Osteocyte (in vitro differentiated cells): Measurements from ENCODE around the gene PHKB. TPM values are rescaled to one million over a fixed set of nuclear protein-coding genes. Genes with fewer than 3 reads are reported as not detected.

Experiments
- DNase-seq: peaks from one replicate; pipeline ENCODE4 v3.0.0; 2021; ENCODE audit warnings: mixed read lengths; ENCODE audit not compliant: unreplicated experiment; ENCODE audit errors: extremely low spot score
- H3K27ac Mint-ChIP-seq: one replicate; pipeline ENCODE4 v1.8.0; 2021; ENCODE audit warnings: mild to moderate bottlenecking, mixed read lengths; ENCODE audit not compliant: unreplicated experiment
- H3K27me3 Mint-ChIP-seq: one replicate; pipeline ENCODE4 v1.8.0; 2021; ENCODE audit warnings: mixed read lengths; ENCODE audit not compliant: unreplicated experiment
- H3K36me3 Mint-ChIP-seq: one replicate; pipeline ENCODE4 v1.8.0; 2021; ENCODE audit warnings: mixed read lengths; ENCODE audit not compliant: unreplicated experiment
- H3K4me1 Mint-ChIP-seq: one replicate; pipeline ENCODE4 v1.8.0; 2021; ENCODE audit warnings: mixed read lengths; ENCODE audit not compliant: unreplicated experiment
- H3K4me3 Mint-ChIP-seq: one replicate; pipeline ENCODE4 v1.8.0; 2021; ENCODE audit warnings: mild to moderate bottlenecking, moderate library complexity, mixed read lengths; ENCODE audit not compliant: unreplicated experiment
- H3K9me3 Mint-ChIP-seq: one replicate; pipeline ENCODE4 v1.8.0; 2021; ENCODE audit warnings: mixed read lengths; ENCODE audit not compliant: unreplicated experiment
- total RNA-seq: library from RNA; stranded (reverse); gene quantifications from 2 replicates; pipeline ENCODE4 v1.2.1, GENCODE V29; 2021
- TF ChIP-seq, protein P1 (sequence below): fragments of 200-600 bp; sonication (generic); IDR thresholded peaks from 2 replicates; pipeline ENCODE4 v1.5.0; 2021; ENCODE audit warnings: antibody characterized with exemption, mild to moderate bottlenecking, moderate library complexity

Gene PHKB
- total RNA-seq, 1 donor from 2014 or later, result 64.3 TPM

DNA sequence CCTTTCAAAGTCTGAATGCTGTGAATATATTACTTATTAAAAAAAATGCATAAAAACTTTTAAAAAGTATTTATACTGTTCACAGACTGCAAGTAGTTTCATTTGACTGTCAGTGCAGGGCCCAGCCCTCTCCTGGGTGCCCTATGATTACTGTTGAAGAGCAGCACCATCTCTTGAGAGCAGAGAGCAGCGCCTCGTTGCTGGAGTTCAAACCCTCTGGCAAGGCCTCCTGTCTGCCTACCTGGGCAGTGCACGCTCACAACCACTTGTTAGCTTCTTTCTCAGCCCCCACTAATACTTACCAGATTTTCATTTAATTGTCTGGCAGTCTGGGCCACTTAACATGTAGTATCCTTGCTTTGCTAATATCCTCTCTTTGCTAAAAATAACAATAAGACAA, 233.4 kb downstream of the PHKB start:
- Mint-ChIP-seq H3K27ac (no peak overlapping the region), H3K4me1 (no peaks in the 10 kb centered on the region), H3K27me3 (no peaks in the 10 kb centered on the region), H3K9me3 (no peaks in the 10 kb centered on the region), H3K36me3 (peaks cover 60% of the 10 kb centered on the region), H3K4me3 (no peak overlapping the region)
- DNase-seq, result no peak
- TF ChIP-seq, protein P1, sequence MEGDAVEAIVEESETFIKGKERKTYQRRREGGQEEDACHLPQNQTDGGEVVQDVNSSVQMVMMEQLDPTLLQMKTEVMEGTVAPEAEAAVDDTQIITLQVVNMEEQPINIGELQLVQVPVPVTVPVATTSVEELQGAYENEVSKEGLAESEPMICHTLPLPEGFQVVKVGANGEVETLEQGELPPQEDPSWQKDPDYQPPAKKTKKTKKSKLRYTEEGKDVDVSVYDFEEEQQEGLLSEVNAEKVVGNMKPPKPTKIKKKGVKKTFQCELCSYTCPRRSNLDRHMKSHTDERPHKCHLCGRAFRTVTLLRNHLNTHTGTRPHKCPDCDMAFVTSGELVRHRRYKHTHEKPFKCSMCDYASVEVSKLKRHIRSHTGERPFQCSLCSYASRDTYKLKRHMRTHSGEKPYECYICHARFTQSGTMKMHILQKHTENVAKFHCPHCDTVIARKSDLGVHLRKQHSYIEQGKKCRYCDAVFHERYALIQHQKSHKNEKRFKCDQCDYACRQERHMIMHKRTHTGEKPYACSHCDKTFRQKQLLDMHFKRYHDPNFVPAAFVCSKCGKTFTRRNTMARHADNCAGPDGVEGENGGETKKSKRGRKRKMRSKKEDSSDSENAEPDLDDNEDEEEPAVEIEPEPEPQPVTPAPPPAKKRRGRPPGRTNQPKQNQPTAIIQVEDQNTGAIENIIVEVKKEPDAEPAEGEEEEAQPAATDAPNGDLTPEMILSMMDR, result no peak

DNA sequence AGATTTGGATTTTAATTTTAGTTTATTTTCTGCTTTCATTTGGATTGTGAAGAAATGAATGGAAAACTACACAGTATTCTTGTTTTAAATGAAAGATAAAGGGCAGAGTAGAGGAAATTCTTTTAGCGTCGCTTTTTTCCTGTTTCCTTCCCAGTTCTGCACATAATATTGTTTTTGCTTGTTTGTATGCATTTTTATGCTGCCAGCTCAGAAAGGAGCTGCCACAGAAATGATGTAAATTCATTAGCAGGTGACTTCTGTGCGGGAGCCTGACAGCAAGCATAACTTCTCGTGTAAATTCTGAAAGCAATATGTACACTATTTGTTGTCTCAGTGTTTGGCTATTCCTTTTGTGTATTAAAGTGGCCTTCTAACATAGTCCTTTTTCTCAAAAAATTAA, 234.6 kb downstream of the PHKB start:
- peaks cover 56% of the 10 kb centered on the region for H3K36me3 Mint-ChIP-seq
- H3K27me3 Mint-ChIP-seq, result no peaks in the 10 kb centered on the region
- no peaks in the 10 kb centered on the region for H3K4me1 Mint-ChIP-seq
- DNase-seq, result no peak
- H3K9me3 Mint-ChIP-seq, result no peaks in the 10 kb centered on the region
- TF ChIP-seq, protein P1, result no peak
- no peak overlapping the region for H3K4me3 Mint-ChIP-seq
- H3K27ac Mint-ChIP-seq, result no peak overlapping the region

DNA sequence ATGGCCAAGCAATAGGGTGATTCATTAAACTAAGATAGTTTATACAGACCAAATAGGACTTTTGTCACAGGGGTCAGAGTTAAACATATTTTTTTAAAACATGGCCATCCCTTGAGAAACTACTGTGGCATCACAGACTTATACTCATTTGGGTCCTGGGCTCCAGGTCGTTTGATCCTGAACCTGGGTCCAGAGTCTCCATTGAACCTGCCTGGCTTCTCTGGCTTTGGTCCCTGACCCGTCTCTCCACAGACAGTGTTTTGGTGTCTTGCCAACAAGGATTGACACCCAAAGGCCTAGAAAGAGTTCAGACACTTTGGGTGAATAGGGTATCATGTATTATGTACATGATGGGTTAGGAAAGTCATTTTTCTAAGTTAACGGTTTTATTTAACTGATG, 236.7 kb downstream of the PHKB start:
- peaks cover 56% of the 10 kb centered on the region for H3K36me3 Mint-ChIP-seq
- DNase-seq, result no peak
- H3K4me3 Mint-ChIP-seq, result no peak overlapping the region
- TF ChIP-seq, protein P1, result no peak
- no peaks in the 10 kb centered on the region for H3K27me3 Mint-ChIP-seq
- H3K4me1 Mint-ChIP-seq, result no peaks in the 10 kb centered on the region
- H3K27ac Mint-ChIP-seq, result no peak overlapping the region
- peaks cover 5% of the 10 kb centered on the region for H3K9me3 Mint-ChIP-seq

DNA sequence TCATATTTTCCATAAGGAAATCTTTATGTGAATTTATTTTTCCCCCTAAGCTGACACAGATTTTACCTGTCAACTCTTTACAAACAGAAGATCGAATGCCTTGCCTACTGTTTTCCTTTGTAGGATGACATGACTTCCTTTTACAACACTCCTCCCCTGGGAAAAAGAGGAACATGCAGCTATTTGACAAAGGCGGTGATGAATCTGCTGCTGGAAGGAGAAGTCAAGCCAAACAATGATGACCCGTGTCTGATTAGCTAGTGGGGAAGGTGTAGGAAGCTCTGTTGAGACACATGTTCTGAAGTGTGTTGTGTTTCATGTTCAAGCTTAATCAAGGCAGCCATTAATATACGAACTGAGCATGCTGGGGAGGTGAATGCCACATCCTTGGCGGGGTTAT, 238.0 kb downstream of the PHKB start:
- H3K36me3 Mint-ChIP-seq, result peaks cover 51% of the 10 kb centered on the region

DNA sequence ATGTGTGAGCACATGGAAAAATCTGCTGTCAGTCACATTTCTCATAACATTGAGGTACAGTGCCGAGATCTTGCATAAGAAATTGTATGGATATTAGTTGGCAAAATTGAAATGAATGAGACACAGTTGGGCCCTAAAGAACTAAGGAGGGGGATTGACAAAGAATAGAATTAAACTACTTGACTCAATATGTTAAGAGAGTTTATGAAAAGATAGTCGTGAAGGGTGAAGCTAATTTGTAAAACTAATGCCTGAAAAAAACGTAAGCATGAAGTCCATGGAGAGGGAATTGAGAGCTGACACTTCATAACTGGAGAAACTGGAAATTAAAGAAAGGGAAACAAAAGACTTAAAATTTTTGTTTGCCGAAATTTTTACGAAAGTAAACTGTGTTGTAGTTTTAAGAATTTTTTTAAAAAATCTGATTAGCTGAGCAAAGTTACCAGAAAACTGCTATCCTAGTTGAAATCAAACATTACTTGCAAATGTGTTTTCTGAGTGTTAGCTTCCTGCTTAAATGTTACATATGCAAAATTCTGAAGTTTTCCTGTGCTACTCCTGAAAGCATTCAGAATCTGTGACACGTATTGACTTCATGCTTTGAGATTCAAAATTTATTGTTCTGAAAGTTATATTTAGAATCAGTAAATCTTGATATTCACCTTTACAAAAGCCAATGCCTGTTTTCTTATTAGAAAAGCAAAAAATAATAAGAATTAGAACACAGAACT, 239.9 kb downstream of the PHKB start:
- no peaks in the 10 kb centered on the region for H3K4me1 Mint-ChIP-seq
- peaks cover 49% of the 10 kb centered on the region for H3K36me3 Mint-ChIP-seq
- DNase-seq, result no peak
- no peaks in the 10 kb centered on the region for H3K27me3 Mint-ChIP-seq
- no peak overlapping the region for H3K4me3 Mint-ChIP-seq
- TF ChIP-seq, protein P1, result no peak
- H3K9me3 Mint-ChIP-seq, result peaks cover 5% of the 10 kb centered on the region
- no peak overlapping the region for H3K27ac Mint-ChIP-seq

More for the DNA sequence above, 238.0 kb downstream of the PHKB start:
- DNase-seq, result no peak
- H3K4me3 Mint-ChIP-seq, result no peak overlapping the region
- H3K4me1 Mint-ChIP-seq, result no peaks in the 10 kb centered on the region
- peaks cover 5% of the 10 kb centered on the region for H3K9me3 Mint-ChIP-seq
- no peaks in the 10 kb centered on the region for H3K27me3 Mint-ChIP-seq
- H3K27ac Mint-ChIP-seq, result no peak overlapping the region
- TF ChIP-seq, protein P1, result no peak
